ENCODE data around the gene SPINK7. TPM values are rescaled to one million over a fixed set of nuclear protein-coding genes. Genes with fewer than 3 reads are reported as not detected.

Gene SPINK7
- total RNA-seq, 1 donor = not detected

DNA sequence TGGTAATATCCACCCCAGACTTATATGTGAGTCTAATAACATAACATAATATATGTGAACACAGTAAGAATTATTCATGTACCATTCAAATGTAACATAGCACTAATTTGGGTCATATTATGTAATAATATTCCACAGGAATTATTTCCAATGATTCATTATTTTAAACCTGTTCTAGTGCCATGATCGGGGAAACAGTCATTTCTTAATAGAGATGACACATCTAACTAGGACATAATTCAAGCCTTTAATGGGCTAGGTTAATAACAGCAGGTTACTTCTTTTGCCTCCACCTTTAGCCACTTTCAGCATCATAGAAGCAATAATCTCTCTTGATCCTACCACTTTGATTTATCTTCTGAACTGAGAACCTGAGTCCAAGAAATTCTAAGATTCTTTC is 35.5 kb downstream of the SPINK7 start:
- DNase-seq (ENCODE audit: low read depth) = no peak
- no peak for TF ChIP-seq CTCF (IDR thresholded peaks at IDR 0.05; ENCODE audit: insufficient read depth, low read length)
- H3K4me3 ChIP-seq (ENCODE audit: low read depth, low read length) = no peak overlapping the region

DNA sequence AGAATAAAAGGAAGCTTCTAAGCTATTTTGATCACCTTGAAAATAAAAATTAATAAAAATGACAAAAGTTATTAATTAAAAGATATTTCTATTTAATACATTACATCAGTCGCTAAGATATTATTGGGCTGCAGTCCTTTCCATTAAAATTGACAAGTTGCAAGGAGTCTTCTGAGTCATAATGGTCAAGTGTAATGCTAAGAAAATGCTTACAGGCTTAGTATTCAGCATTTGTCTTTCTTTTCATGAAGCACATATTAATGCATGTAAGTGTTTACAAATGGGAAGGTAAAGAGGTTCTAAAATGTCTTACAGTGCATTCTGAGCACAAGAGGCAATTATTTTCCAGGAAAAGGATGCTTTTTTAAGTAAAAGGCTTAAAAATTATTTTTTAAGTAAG is 40.5 kb downstream of the SPINK7 start:
- no peak for DNase-seq (ENCODE audit: low read depth)
- TF ChIP-seq CTCF (IDR thresholded peaks at IDR 0.05; ENCODE audit: insufficient read depth, low read length) = no peak
- no peak overlapping the region for H3K4me3 ChIP-seq (ENCODE audit: low read depth, low read length)

DNA sequence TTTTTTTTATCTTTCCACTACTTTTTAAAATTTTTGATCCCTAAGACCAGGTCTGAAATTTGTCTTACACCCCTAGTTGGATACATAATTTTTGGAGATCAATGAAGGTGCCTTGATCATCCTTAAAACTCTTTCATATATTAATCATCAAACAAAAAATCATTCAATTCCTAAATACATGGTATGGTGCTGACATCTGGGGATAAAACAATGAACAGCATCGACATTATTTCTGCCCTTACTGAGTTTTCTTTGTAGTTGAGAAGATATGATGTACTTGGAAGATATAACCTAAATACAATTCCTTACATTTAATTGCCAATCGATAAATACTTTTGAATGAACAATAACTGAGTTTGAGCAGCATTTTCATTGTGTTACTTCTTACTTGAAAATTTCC is 41.4 kb downstream of the SPINK7 start:
- no peak for DNase-seq (ENCODE audit: low read depth)
- TF ChIP-seq CTCF (IDR thresholded peaks at IDR 0.05; ENCODE audit: insufficient read depth, low read length) = no peak
- H3K4me3 ChIP-seq (ENCODE audit: low read depth, low read length) = no peak overlapping the region

GRCh38 chr5:148364343-148364742 is 52.1 kb downstream of the SPINK7 start:
- DNase-seq (ENCODE audit: low read depth) = no peak
- no peak for TF ChIP-seq CTCF (IDR thresholded peaks at IDR 0.05; ENCODE audit: insufficient read depth, low read length)
- H3K4me3 ChIP-seq (ENCODE audit: low read depth, low read length) = no peak overlapping the region

Other genes with a start within 250 kb of the SPINK7 start
- gene SPINK5, start 248.4 kb upstream of the SPINK7 start, total RNA-seq (ENCODE audit: low replicate concordance) = not detected in 2 replicates
- not detected in 2 replicates for gene SPINK14, start 143.9 kb upstream of the SPINK7 start, total RNA-seq (ENCODE audit: low replicate concordance)
- not detected in 2 replicates for gene SPINK6, start 109.4 kb upstream of the SPINK7 start, total RNA-seq (ENCODE audit: low replicate concordance)
- gene MARCOL, start 73.9 kb upstream of the SPINK7 start, total RNA-seq (ENCODE audit: low replicate concordance) = not detected in 2 replicates
- gene SPINK13, start 43.6 kb upstream of the SPINK7 start, total RNA-seq (ENCODE audit: low replicate concordance) = not detected in 2 replicates
- not detected in 2 replicates for gene SPINK9, start 23.1 kb downstream of the SPINK7 start, total RNA-seq (ENCODE audit: low replicate concordance)
- 45.7 and 61.0 TPM in 2 replicates for gene FBXO38, start 71.5 kb downstream of the SPINK7 start, total RNA-seq (ENCODE audit: low replicate concordance)

Data from fibroblast of the aortic adventitia (primary cell).